ENCODE results near the gene AHCY.
"Not testable (repeated sequence)": the region's sequence is repeated elsewhere in the genome, so short reads cannot be mapped to it uniquely, and the experiment has no call there.

Gene AHCY

DNA sequence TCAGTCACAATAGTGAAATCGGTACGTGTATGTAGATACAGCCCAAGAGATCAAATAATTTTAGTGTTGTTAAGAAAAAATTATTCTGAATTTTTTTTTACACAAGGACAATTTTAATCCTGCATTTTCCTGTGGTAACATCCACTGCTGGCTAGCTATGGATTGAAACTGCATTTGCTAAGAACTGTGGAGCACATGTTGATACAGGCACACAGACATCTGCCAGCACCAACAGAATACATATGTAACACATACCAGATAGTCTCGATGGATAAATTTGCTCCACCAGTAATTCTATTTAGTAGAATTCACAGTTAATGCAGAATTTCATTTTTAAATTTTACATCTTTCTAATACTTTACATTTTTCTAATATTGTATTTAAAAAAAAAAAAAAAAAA, 59.8 kb downstream of the AHCY start:
- Histone ChIP-seq H2AFZ (ENCODE audit: low read depth, low read length) (no peak overlapping the region), H3K9me3 (ENCODE audit: insufficient read depth, low read length) (peaks cover 7% of the 10 kb centered on the region; the same call in 1 of the 2 replicates), H3K36me3 (replicated peaks; ENCODE audit: low read depth, low read length) (peaks cover 7% of the 10 kb centered on the region), H3K9ac (ENCODE audit: low read length) (no peak overlapping the region), H3K4me2 (ENCODE audit: low read length) (no peak overlapping the region), H4K20me1 (ENCODE audit: insufficient read depth, low read length) (no peaks in the 10 kb centered on the region), H3K4me3 (ENCODE audit: low read length) (no peak overlapping the region), H3K79me2 (ENCODE audit: low read length) (no peaks in the 10 kb centered on the region), H3K27ac (ENCODE audit: low read length) (no peak overlapping the region), H3K4me1 (ENCODE audit: low read length) (peaks cover 48% of the 10 kb centered on the region), H3K27me3 (ENCODE audit: low read depth, low read length) (no peaks in the 10 kb centered on the region)
- no peak for TF ChIP-seq EZH2phosphoT487 (IDR thresholded peaks at IDR 0.05; ENCODE audit: low read depth)
- TF ChIP-seq, protein P1, sequence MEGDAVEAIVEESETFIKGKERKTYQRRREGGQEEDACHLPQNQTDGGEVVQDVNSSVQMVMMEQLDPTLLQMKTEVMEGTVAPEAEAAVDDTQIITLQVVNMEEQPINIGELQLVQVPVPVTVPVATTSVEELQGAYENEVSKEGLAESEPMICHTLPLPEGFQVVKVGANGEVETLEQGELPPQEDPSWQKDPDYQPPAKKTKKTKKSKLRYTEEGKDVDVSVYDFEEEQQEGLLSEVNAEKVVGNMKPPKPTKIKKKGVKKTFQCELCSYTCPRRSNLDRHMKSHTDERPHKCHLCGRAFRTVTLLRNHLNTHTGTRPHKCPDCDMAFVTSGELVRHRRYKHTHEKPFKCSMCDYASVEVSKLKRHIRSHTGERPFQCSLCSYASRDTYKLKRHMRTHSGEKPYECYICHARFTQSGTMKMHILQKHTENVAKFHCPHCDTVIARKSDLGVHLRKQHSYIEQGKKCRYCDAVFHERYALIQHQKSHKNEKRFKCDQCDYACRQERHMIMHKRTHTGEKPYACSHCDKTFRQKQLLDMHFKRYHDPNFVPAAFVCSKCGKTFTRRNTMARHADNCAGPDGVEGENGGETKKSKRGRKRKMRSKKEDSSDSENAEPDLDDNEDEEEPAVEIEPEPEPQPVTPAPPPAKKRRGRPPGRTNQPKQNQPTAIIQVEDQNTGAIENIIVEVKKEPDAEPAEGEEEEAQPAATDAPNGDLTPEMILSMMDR (IDR thresholded peaks at IDR 0.05; ENCODE audit: low read depth, low read length): no peak

DNA sequence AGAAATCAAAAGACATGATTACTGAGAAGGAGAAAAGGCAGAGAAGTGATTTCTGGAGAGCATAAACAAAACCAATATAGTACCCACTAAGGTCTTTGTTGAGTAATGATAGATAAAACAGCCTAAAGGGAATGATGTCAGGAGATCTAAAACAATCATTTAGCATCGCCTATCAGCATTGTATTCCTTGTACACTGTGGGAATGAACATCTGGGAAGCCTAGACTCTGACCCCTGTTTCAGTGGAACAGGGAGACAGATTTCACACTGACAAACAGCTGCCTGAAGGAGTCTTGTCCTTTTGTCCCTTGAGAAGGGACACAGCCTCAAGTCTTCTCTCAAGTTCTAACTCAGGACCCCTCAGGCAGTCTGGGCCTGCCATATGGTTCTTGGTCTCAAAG, 60.3 kb downstream of the AHCY start:
- Histone ChIP-seq H3K36me3 (replicated peaks; ENCODE audit: low read depth, low read length) (peaks cover 11% of the 10 kb centered on the region), H3K27me3 (ENCODE audit: low read depth, low read length) (no peaks in the 10 kb centered on the region), H2AFZ (ENCODE audit: low read depth, low read length) (peak overlapping the region; percentile 15; the same call in 1 of the 2 replicates), H3K4me3 (ENCODE audit: low read length) (no peak overlapping the region), H3K27ac (ENCODE audit: low read length) (peak overlapping the region; percentile 6), H3K79me2 (ENCODE audit: low read length) (no peaks in the 10 kb centered on the region), H3K4me2 (ENCODE audit: low read length) (peak overlapping the region; percentile 14; the same call in 1 of the 2 replicates), H3K9me3 (ENCODE audit: insufficient read depth, low read length) (peaks cover 12% of the 10 kb centered on the region), H4K20me1 (ENCODE audit: insufficient read depth, low read length) (no peaks in the 10 kb centered on the region), H3K9ac (ENCODE audit: low read length) (peak overlapping the region; percentile 4; the same call in 1 of the 2 replicates), H3K4me1 (ENCODE audit: low read length) (peaks cover 45% of the 10 kb centered on the region)
- TF ChIP-seq, protein P1 (IDR thresholded peaks at IDR 0.05; ENCODE audit: low read depth, low read length): no peak
- TF ChIP-seq EZH2phosphoT487 (IDR thresholded peaks at IDR 0.05; ENCODE audit: low read depth): no peak

GRCh38 chr20:34242015-34242414, 61.1 kb downstream of the AHCY start:
- Histone ChIP-seq H3K4me1 (ENCODE audit: low read length) (peaks cover 40% of the 10 kb centered on the region), H3K4me3 (ENCODE audit: low read length) (peak overlapping the region; percentile 62), H3K4me2 (ENCODE audit: low read length) (peak overlapping the region; percentile 80), H3K9me3 (ENCODE audit: insufficient read depth, low read length) (peaks cover 20% of the 10 kb centered on the region), H3K27ac (ENCODE audit: low read length) (peak overlapping the region; percentile 91), H3K9ac (ENCODE audit: low read length) (peak overlapping the region; percentile 67), H3K36me3 (replicated peaks; ENCODE audit: low read depth, low read length) (peaks cover 17% of the 10 kb centered on the region)
- not testable (repeated sequence) for H4K20me1 ChIP-seq (ENCODE audit: insufficient read depth, low read length); H3K27me3 ChIP-seq (ENCODE audit: low read depth, low read length); H3K79me2 ChIP-seq (ENCODE audit: low read length); H2AFZ ChIP-seq (ENCODE audit: low read depth, low read length)

GRCh38 chr20:34240693-34241615, 62.2 kb downstream of the AHCY start, which contains the start of gene ASIP:
ASIP (plus strand) TSS chr20:34241423; CDS start chr20:34260375, 18,952 bp downstream.
- peak within 1 kb of the TSS; percentile 80 for H3K4me2 ChIP-seq (ENCODE audit: low read length)

More at GRCh38 chr20:34240693-34241615, 62.2 kb downstream of the AHCY start, which contains the start of gene ASIP:
- Histone ChIP-seq H3K79me2 (ENCODE audit: low read length) (no peaks in the 10 kb centered on the region), H4K20me1 (ENCODE audit: insufficient read depth, low read length) (no peaks in the 10 kb centered on the region), H3K9ac (ENCODE audit: low read length) (peak within 1 kb of the TSS; percentile 67), H3K4me1 (ENCODE audit: low read length) (peaks cover 40% of the 10 kb centered on the region), H2AFZ (ENCODE audit: low read depth, low read length) (peak within 1 kb of the TSS; percentile 22), H3K4me3 (ENCODE audit: low read length) (peak within 1 kb of the TSS; percentile 62), H3K27me3 (ENCODE audit: low read depth, low read length) (no peaks in the 10 kb centered on the region), H3K36me3 (replicated peaks; ENCODE audit: low read depth, low read length) (peaks cover 17% of the 10 kb centered on the region), H3K9me3 (ENCODE audit: insufficient read depth, low read length) (peaks cover 26% of the 10 kb centered on the region), H3K27ac (ENCODE audit: low read length) (peak within 1 kb of the TSS; percentile 91)
- TF ChIP-seq, protein P1 (IDR thresholded peaks at IDR 0.05; ENCODE audit: low read depth, low read length): no peak
- TF ChIP-seq EZH2phosphoT487 (IDR thresholded peaks at IDR 0.05; ENCODE audit: low read depth): no peak
